SHP77 treated with DMSO at 0.1 percent for 48 hours (cell line): Measurements from ENCODE around the gene YPEL5.

Experiments
- DNase-seq: peaks from one replicate; lab custom pipeline; 2025; lab: John Stamatoyannopoulos, UW

YPEL5 gene

GRCh38 chr2:30165617-30166016 is 18.8 kb downstream of the YPEL5 start:
- DNase-seq = no peak

DNA sequence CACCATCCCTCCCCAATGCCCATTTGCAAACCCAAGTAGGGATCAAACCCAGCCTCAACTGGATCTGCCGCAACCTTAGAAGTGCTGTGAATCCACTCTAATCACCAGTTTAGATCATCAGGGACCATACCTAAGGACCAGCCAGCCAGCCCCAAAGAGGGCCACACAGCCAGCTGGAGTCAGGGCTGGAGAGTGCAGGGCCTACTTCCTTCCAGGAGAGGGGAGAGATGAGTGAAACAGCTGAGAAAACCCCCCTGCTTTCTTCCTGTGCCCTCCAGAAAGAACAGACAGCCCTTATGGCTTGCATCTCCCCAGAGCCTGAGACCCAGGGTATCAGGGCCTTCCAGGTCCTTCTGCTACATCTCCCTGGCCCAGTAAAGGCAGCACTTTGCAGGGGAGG is 25.8 kb downstream of the YPEL5 start:
- DNase-seq = no peak

DNA sequence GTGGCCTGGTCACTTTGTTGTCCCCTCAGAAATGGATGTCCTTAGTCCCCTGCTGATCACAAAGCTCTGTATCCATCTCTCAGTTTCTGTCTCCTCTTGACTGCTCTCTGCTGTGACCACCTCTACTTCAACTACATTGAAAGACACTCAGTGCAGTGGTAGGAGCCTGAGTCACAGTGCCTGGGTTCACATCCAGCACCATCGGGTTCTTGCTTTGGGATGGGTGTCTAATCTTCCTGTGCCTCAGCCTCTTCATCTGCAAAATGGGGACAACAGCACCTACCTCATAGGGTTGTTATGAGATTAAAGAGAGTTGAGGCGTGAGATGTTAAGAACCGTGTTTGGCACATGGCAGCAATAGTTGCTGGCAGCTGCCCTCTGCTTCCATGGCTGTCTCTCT is 30.6 kb downstream of the YPEL5 start:
- no peak for DNase-seq

DNA sequence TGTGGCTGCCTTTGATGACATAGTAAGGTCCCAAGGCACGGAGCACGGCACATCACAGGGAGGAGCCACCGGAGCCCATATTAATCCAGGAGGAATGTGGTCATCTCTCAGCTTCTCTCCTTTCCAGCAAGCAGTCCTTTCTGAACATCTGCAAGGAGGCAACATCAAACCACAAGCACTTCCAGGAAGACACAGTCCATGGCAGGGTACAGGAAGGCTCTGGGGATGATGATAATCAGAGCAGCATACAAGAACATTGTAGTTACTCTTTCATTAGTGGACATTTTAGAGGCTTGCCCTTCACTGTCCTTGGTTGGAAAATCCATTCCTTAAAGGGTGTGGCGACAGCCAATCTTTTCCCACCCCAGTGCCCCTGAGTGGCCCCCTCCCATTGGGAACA is 31.1 kb downstream of the YPEL5 start:
- no peak for DNase-seq

DNA sequence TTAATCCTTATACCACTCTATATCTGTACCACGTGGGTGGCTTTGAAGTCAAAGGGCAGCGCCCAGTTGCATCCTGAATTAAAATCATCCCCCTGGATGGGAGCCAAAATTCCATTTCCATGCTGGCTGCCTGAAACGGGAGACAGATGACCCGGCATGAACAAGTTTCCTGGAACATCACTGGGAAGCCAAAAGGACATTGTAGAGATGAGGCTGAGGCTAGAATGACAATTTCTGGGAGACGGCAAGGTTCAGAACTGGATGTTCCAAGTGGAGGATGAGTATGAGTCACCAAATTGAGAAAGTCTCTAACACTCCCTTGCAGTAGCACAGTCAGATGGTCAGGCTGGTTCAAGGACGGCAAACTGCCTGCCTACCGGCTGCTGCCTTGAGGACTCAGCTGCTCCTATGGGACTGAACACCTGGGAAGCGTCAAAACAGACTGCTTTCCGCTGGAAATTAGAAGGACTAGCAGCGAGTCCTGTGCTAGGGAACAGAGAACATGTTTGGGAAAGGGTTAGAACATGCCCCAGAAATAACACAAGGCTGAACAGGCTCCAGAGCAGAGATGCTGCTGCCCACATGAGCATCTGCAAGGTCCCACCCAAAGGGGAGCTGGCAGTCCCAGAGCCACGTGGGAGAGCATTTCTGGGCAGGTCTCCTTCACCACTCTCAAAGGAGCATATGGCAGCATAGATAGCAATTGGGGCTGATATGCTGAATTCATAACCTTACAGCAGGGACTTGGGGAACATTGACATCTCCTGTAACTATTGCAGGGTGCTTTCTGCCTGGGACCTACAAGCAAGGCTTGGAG is 32.0 kb downstream of the YPEL5 start:
- no peak for DNase-seq

DNA sequence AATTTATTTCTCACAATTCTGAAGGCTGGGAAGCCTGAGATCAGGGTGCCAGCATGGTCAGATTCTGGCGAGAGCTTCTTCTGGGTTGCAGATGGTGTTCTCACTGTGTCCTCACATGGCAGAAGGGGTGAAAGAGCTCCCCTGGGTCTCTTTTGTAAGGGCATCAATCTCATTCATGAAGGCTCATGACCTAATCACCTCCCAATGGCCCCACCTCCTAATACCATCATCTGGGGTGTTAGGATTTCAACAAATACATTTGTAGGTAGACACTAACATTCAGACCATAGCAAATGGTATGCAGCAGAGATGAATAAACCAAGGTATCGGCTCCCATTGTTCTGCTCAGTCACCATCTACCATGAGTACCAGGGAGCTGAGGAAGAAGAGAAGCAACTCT is 32.7 kb downstream of the YPEL5 start:
- no peak for DNase-seq

DNA sequence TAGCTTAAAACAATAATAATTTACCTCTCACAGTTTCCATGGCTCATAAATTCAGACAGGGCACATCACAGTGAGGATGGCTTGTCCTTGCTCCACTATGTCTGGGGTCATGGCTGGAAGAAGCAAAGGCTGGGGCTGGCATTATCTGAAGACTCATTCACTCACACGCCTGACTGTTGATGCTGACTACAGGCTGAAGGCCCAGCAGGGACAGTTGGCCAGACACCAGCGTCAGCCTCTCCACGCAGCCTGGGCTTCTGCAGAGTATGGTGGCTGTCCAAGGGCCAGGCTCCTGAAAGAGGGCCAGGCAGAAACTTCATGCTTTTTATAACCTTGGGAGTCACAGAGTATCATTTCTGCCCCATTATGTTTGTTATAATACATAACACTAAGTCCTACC is 33.4 kb downstream of the YPEL5 start:
- DNase-seq = no peak

- DNase-seq = no peak
Observed at GRCh38 chr2:30181176-30181575, 34.4 kb downstream of the YPEL5 start.

- no peak for DNase-seq
Observed at GRCh38 chr2:30184035-30184434, 37.2 kb downstream of the YPEL5 start.

GRCh38 chr2:30185178-30185577 is 38.4 kb downstream of the YPEL5 start:
- no peak for DNase-seq

- no peak for DNase-seq
Observed at GRCh38 chr2:30188292-30188691, 41.5 kb downstream of the YPEL5 start.

- DNase-seq = no peak
Observed at GRCh38 chr2:30190637-30191036, 43.8 kb downstream of the YPEL5 start.

GRCh38 chr2:30191107-30191506 is 44.3 kb downstream of the YPEL5 start:
- no peak for DNase-seq

GRCh38 chr2:30191819-30192271 is 45.0 kb downstream of the YPEL5 start:
- DNase-seq = no peak

DNA sequence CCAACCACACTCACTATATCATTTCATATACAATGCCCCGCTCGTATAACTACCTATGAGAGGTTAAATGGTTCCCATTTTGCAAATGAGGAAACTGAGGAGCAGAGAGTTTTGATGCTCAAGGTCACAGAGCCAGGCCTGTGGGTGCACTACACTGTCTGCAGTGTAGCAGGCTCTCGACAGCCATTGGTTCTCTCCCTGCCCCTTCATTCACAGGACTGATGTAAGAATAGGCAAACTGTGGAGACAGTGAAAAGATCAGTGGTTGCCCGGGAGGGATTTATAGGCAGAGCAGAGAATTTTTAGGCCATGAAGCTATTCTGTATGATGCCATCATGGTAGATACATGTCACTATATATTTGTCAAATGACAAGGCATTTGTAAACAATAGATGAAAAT is 45.5 kb downstream of the YPEL5 start:
- DNase-seq = no peak

GRCh38 chr2:30193104-30193681 is 46.4 kb downstream of the YPEL5 start:
- DNase-seq = no peak

DNA sequence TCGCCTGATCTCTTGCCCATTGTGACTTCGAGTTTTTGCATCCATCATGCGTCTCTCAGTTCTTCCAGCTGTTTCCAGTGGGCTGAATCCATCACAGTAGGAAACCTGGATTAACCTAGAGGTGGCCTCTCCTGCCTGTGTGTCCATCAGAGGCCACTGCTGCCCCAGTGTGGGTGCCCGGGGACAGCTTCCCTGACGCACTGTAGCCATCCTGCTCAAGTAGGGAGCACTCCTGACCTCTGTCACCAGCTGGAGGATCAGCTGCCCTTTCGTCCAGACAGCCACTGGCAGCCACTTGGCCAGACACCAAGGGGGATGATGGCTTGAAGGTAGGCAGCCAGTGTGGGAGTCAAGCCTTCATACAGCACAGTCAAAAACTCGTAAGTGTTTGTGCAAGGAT is 47.6 kb downstream of the YPEL5 start:
- DNase-seq = no peak

- DNase-seq = no peak
Observed at GRCh38 chr2:30195016-30195415, 48.2 kb downstream of the YPEL5 start.

DNA sequence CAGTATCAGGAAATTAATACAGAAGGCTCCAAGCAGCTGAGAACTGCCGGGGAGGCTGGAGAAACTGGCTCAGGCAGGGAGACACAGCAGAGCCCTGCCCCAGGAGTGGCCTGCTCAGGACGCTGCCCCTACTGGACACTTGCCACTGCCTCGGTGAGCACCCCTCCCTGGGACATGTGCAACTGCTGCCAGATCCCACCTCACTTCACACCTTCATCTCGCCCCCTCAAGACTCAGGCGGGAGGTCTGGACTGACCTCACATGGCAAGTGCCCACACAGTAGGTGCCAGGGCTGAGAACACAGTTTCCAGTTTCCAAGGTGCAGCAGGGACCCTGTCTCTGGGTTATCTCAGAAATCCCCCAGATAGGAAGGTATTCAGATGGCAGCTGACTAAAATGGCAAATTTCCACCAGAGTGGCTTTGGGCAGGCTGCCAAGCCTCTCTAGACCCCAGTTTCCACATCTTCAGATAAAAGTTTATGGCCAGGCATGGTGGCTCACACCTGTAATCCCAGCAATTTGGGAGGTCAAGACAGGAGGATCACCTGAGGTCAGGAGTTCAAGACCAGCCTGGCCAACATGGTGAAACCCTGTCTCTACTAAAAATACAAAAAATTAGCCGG is 50.9 kb downstream of the YPEL5 start:
- no peak for DNase-seq

DNA sequence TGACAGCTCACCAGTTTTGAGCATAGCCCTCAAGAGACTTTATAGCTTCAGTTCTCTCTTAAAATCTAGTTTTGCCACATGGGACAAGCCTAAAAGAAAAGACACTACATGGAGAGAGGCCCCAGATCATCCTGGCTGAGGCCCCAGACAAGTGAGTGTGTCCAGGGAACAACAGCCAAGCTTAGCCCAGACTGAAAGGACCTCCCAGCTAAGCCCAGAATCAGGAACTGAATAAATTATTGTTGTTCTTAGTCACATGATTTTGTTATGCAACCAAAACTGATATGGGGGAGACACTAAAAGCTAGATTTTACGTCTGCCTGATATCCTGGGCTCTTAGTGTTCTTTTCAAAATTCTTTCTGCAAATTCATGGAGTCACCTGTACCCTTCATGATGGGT is 55.2 kb downstream of the YPEL5 start:
- DNase-seq = no peak

GRCh38 chr2:30203156-30203555 is 56.3 kb downstream of the YPEL5 start:
- DNase-seq = no peak

DNA sequence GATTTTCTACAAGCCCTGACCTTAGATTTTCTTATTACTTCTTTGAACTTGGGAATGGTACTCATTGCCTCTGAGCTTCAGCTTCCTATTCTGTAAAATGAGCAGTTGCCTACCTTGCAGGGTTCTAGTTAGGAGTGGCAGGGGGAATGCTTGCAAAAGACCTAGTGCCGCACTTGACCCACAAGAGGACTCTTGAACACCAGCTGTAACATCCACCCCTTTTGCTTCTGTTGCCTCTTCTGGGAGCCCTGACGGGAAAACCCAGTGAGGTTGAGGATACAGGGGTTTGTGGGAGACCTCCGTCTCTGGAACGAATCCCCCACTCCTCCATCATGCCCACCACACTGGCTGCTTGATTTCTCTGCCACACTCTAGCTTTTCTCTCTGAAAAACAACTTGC is 57.5 kb downstream of the YPEL5 start:
- DNase-seq = no peak

- no peak for DNase-seq
Observed at GRCh38 chr2:30205456-30205855, 58.6 kb downstream of the YPEL5 start.
